ENCODE measurements around the gene PRKAA1. TPM values are rescaled to one million over a fixed set of nuclear protein-coding genes. Genes with fewer than 3 reads are reported as not detected.

PRKAA1 gene
- total and polyA plus RNA-seq, 2 of the 4 experiments (the other 2 are of a cell fraction) = 47.7 to 94.1 TPM

GRCh38 chr5:40812125-40812524, 14.0 kb upstream of the PRKAA1 start:
- ChIA-PET CTCF (no interaction called here), POLR2A (ENCODE audit: unreplicated experiment) (no interaction called here)
- no peak overlapping the region for H2BK5ac ChIP-seq (ENCODE audit: low read depth, low read length, poor library complexity, severe bottlenecking)
- no CpG with 5 or more reads among the region's 1 CpG for WGBS, 2 experiments (ENCODE audit: extremely low coverage in 2 of 2, insufficient read length in 1 of 2)
- H4K20me1 ChIP-seq (ENCODE audit: insufficient read depth, low read length) = no peaks in the 10 kb centered on the region
- ATAC-seq (ENCODE audit: low read depth) = no peak
- no peak overlapping the region for H3K14ac ChIP-seq (replicated peaks; ENCODE audit: low read depth, low read length)
- H4K91ac ChIP-seq (ENCODE audit: insufficient read depth, low read depth, low read length) = no peak overlapping the region
- BruUV-seq (replicated peaks) = no TSS peak
- H3K4me3 ChIP-seq (ENCODE audit: insufficient read depth, low read depth, low read length) = no peak overlapping the region
- no peak overlapping the region for H3K4ac ChIP-seq (ENCODE audit: low read depth, low read length)
- H3K18ac ChIP-seq (ENCODE audit: low read depth, low read length) = no peak overlapping the region
- no peak overlapping the region for H2AFZ ChIP-seq (replicated peaks; ENCODE audit: low read length, poor library complexity)
- dilution Hi-C loops (cut with HindIII; ENCODE audit: low sequenced_read_pairs, unreplicated experiment) (no loop called here), in situ Hi-C loops (cut with MboI; ENCODE audit: low sequenced_read_pairs) (no loop called here), intact Hi-C loops (cut with micrococcal nuclease) (no loop called here)
- H2AK9ac ChIP-seq (replicated peaks; ENCODE audit: low read depth, low read length, poor library complexity) = no peak overlapping the region
- no peak overlapping the region for H2AK5ac ChIP-seq (ENCODE audit: low read depth, low read length)
- no peak overlapping the region for H3K27ac ChIP-seq (ENCODE audit: insufficient read depth, low read length)
- no peak overlapping the region for H4K8ac ChIP-seq (ENCODE audit: low read depth in 2 of 2, low read length in 2 of 2)
- H2BK20ac ChIP-seq (ENCODE audit: low read depth, low read length) = no peak overlapping the region
- DNase-seq = no peak
- no peaks in the 10 kb centered on the region; a peak in 1 of 4 replicates for H3K79me1 ChIP-seq (ENCODE audit: low read depth in 1 of 2, low read length in 2 of 2)
- no peak overlapping the region for H2BK15ac ChIP-seq (ENCODE audit: low read depth, low read length)
- no peak overlapping the region for H3K4me2 ChIP-seq (ENCODE audit: low read depth, low read length)
- H2BK120ac ChIP-seq (ENCODE audit: low read depth, low read length) = no peak overlapping the region
- no peaks in the 10 kb centered on the region for H3K36me3 ChIP-seq (ENCODE audit: control insufficient read depth, insufficient read depth, low read length)
- H3K23ac ChIP-seq (ENCODE audit: low read depth, low read length) = no peak overlapping the region
- H3K9me3 ChIP-seq (ENCODE audit: control insufficient read depth, insufficient read depth, low read length) = no peaks in the 10 kb centered on the region
- no peak overlapping the region for H3K56ac ChIP-seq (ENCODE audit: extremely low read depth, insufficient read depth, low read length)
- H3K9me1 ChIP-seq (ENCODE audit: insufficient read depth, low read length) = no peaks in the 10 kb centered on the region
- H3K4me1 ChIP-seq (ENCODE audit: control insufficient read depth, insufficient read depth, low read length) = peaks cover 3% of the 10 kb centered on the region
- H4K5ac ChIP-seq (ENCODE audit: low read depth, low read length) = no peak overlapping the region
- no peaks in the 10 kb centered on the region for H3K27me3 ChIP-seq (ENCODE audit: control insufficient read depth, insufficient read depth, low read length)
- TF ChIP-seq MAFK (IDR thresholded peaks at IDR 0.05; ENCODE audit: low read depth, low read length) = no peak
- H3K9ac ChIP-seq (ENCODE audit: low read depth, low read length) = no peak overlapping the region
